ENCODE measurements around the gene NIP7.

Gene NIP7

GRCh38 chr16:69315486-69316311 is 23.9 kb upstream of the NIP7 start:
- TF ChIP-seq SIN3A (IDR thresholded peaks at IDR 0.05; ENCODE audit: borderline replicate concordance, insufficient read depth, low read length) (no peak), FOXP2 (optimal IDR thresholded peaks at IDR 0.05; ENCODE audit: borderline replicate concordance, extremely low read depth, extremely low read length, insufficient read depth) (no peak), REST (IDR thresholded peaks at IDR 0.05; ENCODE audit: insufficient read depth in 1 of 2, low read depth in 2 of 2, low read length in 2 of 2) (no peak), TAF1 (IDR thresholded peaks at IDR 0.05; ENCODE audit: borderline replicate concordance, insufficient read depth, low read length) (no peak), POLR2AphosphoS5 (IDR thresholded peaks at IDR 0.05; ENCODE audit: low read depth, low read length) (no peak)

- TF ChIP-seq FOXP2 (optimal IDR thresholded peaks at IDR 0.05; ENCODE audit: borderline replicate concordance, extremely low read depth, extremely low read length, insufficient read depth), result no peak
Observed at GRCh38 chr16:69316595-69317034, 23.0 kb upstream of the NIP7 start.

GRCh38 chr16:69318177-69318910 is 21.2 kb upstream of the NIP7 start:
- TF ChIP-seq REST (IDR thresholded peaks at IDR 0.05; ENCODE audit: insufficient read depth in 1 of 2, low read depth in 2 of 2, low read length in 2 of 2), result no peak

GRCh38 chr16:69318911-69319289 is 20.7 kb upstream of the NIP7 start:
- TF ChIP-seq POLR2AphosphoS5 (IDR thresholded peaks at IDR 0.05; ENCODE audit: low read depth, low read length), result no peak
- TF ChIP-seq TAF1 (IDR thresholded peaks at IDR 0.05; ENCODE audit: borderline replicate concordance, insufficient read depth, low read length), result no peak
- TF ChIP-seq SIN3A (IDR thresholded peaks at IDR 0.05; ENCODE audit: borderline replicate concordance, insufficient read depth, low read length), result no peak
- no peak for TF ChIP-seq FOXP2 (optimal IDR thresholded peaks at IDR 0.05; ENCODE audit: borderline replicate concordance, extremely low read depth, extremely low read length, insufficient read depth)
- TF ChIP-seq REST (IDR thresholded peaks at IDR 0.05; ENCODE audit: insufficient read depth in 1 of 2, low read depth in 2 of 2, low read length in 2 of 2), result no peak

- TF ChIP-seq REST (IDR thresholded peaks at IDR 0.05; ENCODE audit: insufficient read depth in 1 of 2, low read depth in 2 of 2, low read length in 2 of 2), result no peak
- no peak for TF ChIP-seq TAF1 (IDR thresholded peaks at IDR 0.05; ENCODE audit: borderline replicate concordance, insufficient read depth, low read length)
- no peak for TF ChIP-seq POLR2AphosphoS5 (IDR thresholded peaks at IDR 0.05; ENCODE audit: low read depth, low read length)
- no peak for TF ChIP-seq SIN3A (IDR thresholded peaks at IDR 0.05; ENCODE audit: borderline replicate concordance, insufficient read depth, low read length)
- TF ChIP-seq FOXP2 (optimal IDR thresholded peaks at IDR 0.05; ENCODE audit: borderline replicate concordance, extremely low read depth, extremely low read length, insufficient read depth), result no peak
Observed at GRCh38 chr16:69319381-69319780, 20.2 kb upstream of the NIP7 start.

All from PFSK-1 (cell line).